Lower lobe of right lung (tissue), 2 donors: ENCODE results near the gene PIAS4. TPM values are rescaled to one million over a fixed set of nuclear protein-coding genes. Genes with fewer than 3 reads are reported as not detected.

ENCODE experiments used
- ATAC-seq, 2 donors: fragments of 200-7000 bp; cut with Tn5 transposase; one replicate each; pipeline ENCODE4 v1.9.1; 2020 to 2022; ENCODE audit warnings: mild to moderate bottlenecking in 2 of 2, moderate library complexity in 2 of 2
- DNase-seq: peaks from one replicate; pipeline ENCODE4 v3.0.0-alpha.2; 2020
- H3K27ac ChIP-seq: fragments of 200-600 bp; one replicate; pipeline ENCODE4 v1.8.0; 2022
- H3K27me3 ChIP-seq: fragments of 200-600 bp; one replicate; pipeline ENCODE4 v1.8.0; 2022; ENCODE audit warnings: low read depth
- H3K36me3 ChIP-seq: fragments of 200-600 bp; one replicate; pipeline ENCODE4 v1.8.0; 2022; ENCODE audit warnings: mild to moderate bottlenecking
- H3K4me1 ChIP-seq: fragments of 200-600 bp; one replicate; pipeline ENCODE4 v1.8.0; 2022
- H3K4me3 ChIP-seq: fragments of 200-600 bp; one replicate; pipeline ENCODE4 v1.8.0; 2022; ENCODE audit warnings: mild to moderate bottlenecking
- H3K9me3 ChIP-seq: fragments of 200-600 bp; one replicate; pipeline ENCODE4 v1.8.0; 2022
- CTCF ChIP-seq: fragments of 200-600 bp; IDR thresholded peaks from one replicate; pipeline ENCODE4 v1.8.0; 2022; ENCODE audit warnings: antibody characterized with exemption, mild to moderate bottlenecking
- intact Hi-C: fragments of 100-400 bp; cut with DNase I; formaldehyde crosslinking; loops from one replicate; pipeline ENCODE4 v1.11.0; 2022
- total RNA-seq: library from RNA; stranded (reverse); fragmentation: NEBNext Ultra II Directional; extraction: Animal tissue kit (Norgen Biotek cat#: 25700); gene quantifications from one replicate; pipeline ENCODE4 v1.2.1, GENCODE V29; 2021
- donor health status: DM: no; HTN: yes; CAD: no; lungs with severe emphysema.

The PIAS4 gene
- total RNA-seq, 1 donor from 2014 or later, result 27.6 TPM

GRCh38 chr19:3976495-3977241 lies 30.9 kb upstream of the PIAS4 start:
- Histone ChIP-seq H3K4me3 (no peak overlapping the region), H3K27ac (no peak overlapping the region), H3K4me1 (peaks cover 4% of the 10 kb centered on the region), H3K27me3 (no peaks in the 10 kb centered on the region), H3K9me3 (no peaks in the 10 kb centered on the region), H3K36me3 (peaks cover 68% of the 10 kb centered on the region)
- TF ChIP-seq CTCF, result no peak
- peak in 1 of 2 donors; percentile 1 for ATAC-seq
- intact Hi-C loops, result no loop called here
- DNase-seq, result no peak

- no peaks in the 10 kb centered on the region for H3K9me3 ChIP-seq
- no peak for TF ChIP-seq CTCF
- H3K36me3 ChIP-seq, result peaks cover 76% of the 10 kb centered on the region
- ATAC-seq, result peak; percentile 5 to 32
- DNase-seq, result no peak
- H3K27ac ChIP-seq, result no peak overlapping the region
- peaks cover 4% of the 10 kb centered on the region for H3K4me1 ChIP-seq
- H3K27me3 ChIP-seq, result no peaks in the 10 kb centered on the region
- no peak overlapping the region for H3K4me3 ChIP-seq
- intact Hi-C loops, result no loop called here
Measured at GRCh38 chr19:3977242-3978143, 30.0 kb upstream of the PIAS4 start.

GRCh38 chr19:3978145-3978544 lies 29.4 kb upstream of the PIAS4 start:
- intact Hi-C loops, result no loop called here
- H3K27ac ChIP-seq, result no peak overlapping the region
- DNase-seq, result no peak
- no peak overlapping the region for H3K4me3 ChIP-seq
- H3K36me3 ChIP-seq, result peaks cover 82% of the 10 kb centered on the region
- H3K4me1 ChIP-seq, result peaks cover 10% of the 10 kb centered on the region
- no peak for TF ChIP-seq CTCF
- H3K27me3 ChIP-seq, result no peaks in the 10 kb centered on the region
- no peaks in the 10 kb centered on the region for H3K9me3 ChIP-seq
- no peak for ATAC-seq

- Histone ChIP-seq H3K4me3 (no peak overlapping the region), H3K36me3 (peaks cover 94% of the 10 kb centered on the region), H3K27ac (no peak overlapping the region), H3K27me3 (no peaks in the 10 kb centered on the region), H3K4me1 (peaks cover 21% of the 10 kb centered on the region), H3K9me3 (no peaks in the 10 kb centered on the region)
- TF ChIP-seq CTCF, result no peak
- ATAC-seq (no peak), DNase-seq (no peak)
- intact Hi-C loops, result no loop called here
Measured at GRCh38 chr19:3979289-3979673, 28.3 kb upstream of the PIAS4 start.

GRCh38 chr19:3979674-3980352 lies 27.7 kb upstream of the PIAS4 start:
- DNase-seq (no peak), ATAC-seq (no peak)
- no peak for TF ChIP-seq CTCF
- intact Hi-C loops, result no loop called here
- no peaks in the 10 kb centered on the region for H3K9me3 ChIP-seq
- peaks cover 23% of the 10 kb centered on the region for H3K4me1 ChIP-seq
- H3K27ac ChIP-seq, result no peak overlapping the region
- no peaks in the 10 kb centered on the region for H3K27me3 ChIP-seq
- peaks cover 96% of the 10 kb centered on the region for H3K36me3 ChIP-seq
- no peak overlapping the region for H3K4me3 ChIP-seq
